Measurements from ENCODE around the gene PTPRN2. TPM values are rescaled to one million over a fixed set of nuclear protein-coding genes. Genes with fewer than 3 reads are reported as not detected.

The PTPRN2 gene
- total RNA-seq, 1 experiment from 2014 or later: 2.1 TPM

GRCh38 chr7:158495216-158495615 is 92.4 kb downstream of the PTPRN2 start:
- ATAC-seq (peak; percentile 47), DNase-seq (ENCODE audit: low read depth, low spot score) (no peak)
- no peak overlapping the region for H3K9ac ChIP-seq (ENCODE audit: low read length)
- no TSS peak for BruUV-seq (replicated peaks)
- H3K9me3 ChIP-seq (ENCODE audit: control insufficient read depth in 1 of 2, insufficient read depth in 1 of 2, low read depth in 1 of 2, low read length in 2 of 2): no peaks in the 10 kb centered on the region
- no peak overlapping the region for H3K27ac ChIP-seq (ENCODE audit: low read depth, low read length)
- intact Hi-C loops (cut with micrococcal nuclease): loop anchor here (5.0 kb wide), 1 partner anchor 152 kb away; no protein-coding TSS in a partner anchor
- ChIA-PET CTCF (interaction anchor here (1.0 kb wide), 1 partner anchor 482 kb away, joined by 5 read pairs; no protein-coding TSS in a partner anchor), RAD21 (ENCODE audit: low non-redundant PET in 1 of 2, low total read pairs in 2 of 2, uncharacterized antibody in 2 of 2, unreplicated experiment in 2 of 2) (no interaction called here), POLR2A (no interaction called here)
- no peaks in the 10 kb centered on the region for H3K27me3 ChIP-seq (ENCODE audit: insufficient read depth, low read length)
- peaks cover 0 to 5% of the 10 kb centered on the region in 2 experiments; a peak in 1 of 4 replicates for H3K4me1 ChIP-seq (ENCODE audit: control insufficient read depth in 1 of 2, insufficient read depth in 2 of 2, low read length in 2 of 2)
- H3K4me3 ChIP-seq (replicated peaks in 1 of 2; ENCODE audit: low read depth in 1 of 2, low read length in 2 of 2): no peak overlapping the region
- H3K36me3 ChIP-seq (ENCODE audit: control insufficient read depth in 1 of 2, insufficient read depth in 2 of 2, low read length in 2 of 2): no peaks in the 10 kb centered on the region
- no peak for TF ChIP-seq ATF3 (IDR thresholded peaks at IDR 0.05)
- peak in 2 of 3 experiments; percentile 10 to 25; a peak in 1 of 6 replicates for TF ChIP-seq CTCF (IDR thresholded peaks at IDR 0.05 in 2 of 3, conservative IDR thresholded peaks at IDR 0.05 in 1 of 3; ENCODE audit: borderline replicate concordance in 1 of 3, insufficient read depth in 1 of 3, low read depth in 2 of 3, low read length in 2 of 3)
- TF ChIP-seq RAD21 (IDR thresholded peaks at IDR 0.05; ENCODE audit: low read depth): no peak
- no peak for TF ChIP-seq POLR2AphosphoS5 (IDR thresholded peaks at IDR 0.05; ENCODE audit: low read depth, low read length)
- no peak for TF ChIP-seq CEBPB (IDR thresholded peaks at IDR 0.05; ENCODE audit: low read depth)
- TF ChIP-seq YY1 (IDR thresholded peaks at IDR 0.05; ENCODE audit: extremely low read depth, insufficient replicate concordance, low read depth, low read length): no peak
- no peak for TF ChIP-seq ZBTB33 (IDR thresholded peaks at IDR 0.05; ENCODE audit: extremely low read depth, insufficient replicate concordance, low read length)
- TF ChIP-seq EZH2 (IDR thresholded peaks at IDR 0.05): no peak
- H4K20me1 ChIP-seq (ENCODE audit: insufficient read depth): no peaks in the 10 kb centered on the region
- no peak overlapping the region for H3K4me2 ChIP-seq (ENCODE audit: low read length)
- no peaks in the 10 kb centered on the region for H3K9me2 ChIP-seq (ENCODE audit: insufficient read depth)
- H3K79me2 ChIP-seq (ENCODE audit: insufficient read depth, low read length): no peaks in the 10 kb centered on the region
- no peak overlapping the region for H2AFZ ChIP-seq (ENCODE audit: low read depth, low read length, poor library complexity, severe bottlenecking)
